ENCODE measurements around the gene EIF2S2. TPM values are rescaled to one million over a fixed set of nuclear protein-coding genes. Genes with fewer than 3 reads are reported as not detected.
"Not testable (repeated sequence)": the region's sequence is repeated elsewhere in the genome, so short reads cannot be mapped to it uniquely, and the experiment has no call there.

The EIF2S2 gene
- 10 to 100 TPM; 41.6 to 47.5 (median 46.5) TPM for polyA plus RNA-seq (ENCODE audit: insufficient read depth in 1 of 5, insufficient read length in 5 of 5, low replicate concordance in 1 of 5)
- long read RNA-seq, donor 1, transcript EIF2S2-201 (9 exons, 2,656 nt): major isoform, 30 of 181 reads
- long read RNA-seq, donor 1, partial matches to known transcripts: 151 of 181 reads
- long read RNA-seq, donor 1, other reads (novel, unspliced or antisense): 0 of 181 reads
- long read RNA-seq, donor 2, transcript EIF2S2-201 (9 exons, 2,656 nt): major isoform, 28 of 72 reads
- long read RNA-seq, donor 2, partial matches to known transcripts: 44 of 72 reads
- long read RNA-seq, donor 2, other reads (novel, unspliced or antisense): 0 of 72 reads
- long read RNA-seq, donor 3, transcript EIF2S2-201 (9 exons, 2,656 nt): major isoform, 30 of 136 reads
- long read RNA-seq, donor 3, partial matches to known transcripts: 106 of 136 reads
- long read RNA-seq, donor 3, other reads (novel, unspliced or antisense): 0 of 136 reads
- long read RNA-seq, donor 4, transcript EIF2S2-201 (9 exons, 2,656 nt): major isoform, 17 of 82 reads
- long read RNA-seq, donor 4, partial matches to known transcripts: 65 of 82 reads
- long read RNA-seq, donor 4, other reads (novel, unspliced or antisense): 0 of 82 reads
- long read RNA-seq, donor 5, transcript EIF2S2-201 (9 exons, 2,656 nt): major isoform, 30 of 167 reads
- long read RNA-seq, donor 5, partial matches to known transcripts: 137 of 167 reads
- long read RNA-seq, donor 5, other reads (novel, unspliced or antisense): 0 of 167 reads
- long read RNA-seq, donor 6, transcript EIF2S2-201 (9 exons, 2,656 nt): major isoform, 30 of 146 reads
- long read RNA-seq, donor 6, partial matches to known transcripts: 116 of 146 reads
- long read RNA-seq, donor 6, other reads (novel, unspliced or antisense): 0 of 146 reads
- long read RNA-seq, donor 7, transcript EIF2S2-201 (9 exons, 2,656 nt): major isoform, 28 of 108 reads
- long read RNA-seq, donor 7, partial matches to known transcripts: 80 of 108 reads
- long read RNA-seq, donor 7, other reads (novel, unspliced or antisense): 0 of 108 reads
- long read RNA-seq, donor 8, transcript EIF2S2-201 (9 exons, 2,656 nt): major isoform, 13 of 42 reads
- long read RNA-seq, donor 8, partial matches to known transcripts: 29 of 42 reads
- long read RNA-seq, donor 8, other reads (novel, unspliced or antisense): 0 of 42 reads

GRCh38 chr20:34111702-34112599, at the start of gene EIF2S2:
Gene EIF2S2, minus strand, starts transcription at chr20:34112243. Its CDS starts 133 bp downstream, at chr20:34112110.
- peak; percentile 100 for DNase-seq

GRCh38 chr20:34157697-34158096, 45.7 kb upstream of the EIF2S2 start:
- not testable (repeated sequence) for DNase-seq

GRCh38 chr20:34155836-34156235, 43.8 kb upstream of the EIF2S2 start:
- DNase-seq: no peak

- not testable (repeated sequence) for DNase-seq
Measured at GRCh38 chr20:34153169-34153568, 41.1 kb upstream of the EIF2S2 start.

GRCh38 chr20:34152073-34152472, 40.0 kb upstream of the EIF2S2 start:
- DNase-seq: not testable (repeated sequence)

GRCh38 chr20:34150306-34151000, 38.4 kb upstream of the EIF2S2 start:
- DNase-seq: no peak

DNA sequence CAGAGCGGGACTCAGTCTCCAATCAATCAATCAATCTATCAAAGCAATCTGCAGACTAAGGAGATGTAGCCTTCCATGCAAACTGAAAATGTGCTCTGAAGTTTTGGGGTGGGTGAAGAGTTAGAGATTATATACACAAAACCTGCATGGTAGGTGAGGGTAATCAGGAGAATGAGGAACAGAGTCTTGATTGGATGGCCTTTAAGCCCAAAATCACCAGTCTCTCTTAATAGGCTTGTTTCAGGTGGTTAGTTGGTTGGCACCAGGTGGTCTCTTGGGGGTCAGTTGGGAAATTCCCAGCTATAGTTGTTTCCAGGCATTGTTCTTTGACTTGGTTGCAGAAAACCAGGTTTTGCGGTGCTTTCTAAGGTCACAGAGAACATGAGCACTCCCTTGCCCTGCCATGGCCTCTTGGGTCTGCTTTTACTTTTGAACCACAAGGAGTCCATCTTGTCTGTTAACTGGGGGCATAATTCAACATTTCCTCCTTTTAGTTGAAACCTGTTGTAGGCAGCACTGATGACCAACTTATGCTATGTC, 33.3 kb upstream of the EIF2S2 start:
- no peak for DNase-seq

GRCh38 chr20:34143951-34144350, 31.9 kb upstream of the EIF2S2 start:
- DNase-seq: no peak

- DNase-seq: no peak
Measured at GRCh38 chr20:34142121-34142520, 30.1 kb upstream of the EIF2S2 start.

- no peak for DNase-seq
Measured at GRCh38 chr20:34141293-34141692, 29.2 kb upstream of the EIF2S2 start.

- not testable (repeated sequence) for DNase-seq
Measured at GRCh38 chr20:34135525-34136275, 23.7 kb upstream of the EIF2S2 start.

GRCh38 chr20:34133365-34133860, 21.4 kb upstream of the EIF2S2 start:
- not testable (repeated sequence) for DNase-seq

GRCh38 chr20:34132943-34133342, 20.9 kb upstream of the EIF2S2 start:
- DNase-seq: not testable (repeated sequence)

- not testable (repeated sequence) for DNase-seq
Measured at GRCh38 chr20:34132491-34132890, 20.4 kb upstream of the EIF2S2 start.

GRCh38 chr20:34131491-34131890, 19.4 kb upstream of the EIF2S2 start:
- no peak for DNase-seq

- peak; percentile 52 to 68 for DNase-seq
Measured at GRCh38 chr20:34129518-34130162, 17.6 kb upstream of the EIF2S2 start.

DNA sequence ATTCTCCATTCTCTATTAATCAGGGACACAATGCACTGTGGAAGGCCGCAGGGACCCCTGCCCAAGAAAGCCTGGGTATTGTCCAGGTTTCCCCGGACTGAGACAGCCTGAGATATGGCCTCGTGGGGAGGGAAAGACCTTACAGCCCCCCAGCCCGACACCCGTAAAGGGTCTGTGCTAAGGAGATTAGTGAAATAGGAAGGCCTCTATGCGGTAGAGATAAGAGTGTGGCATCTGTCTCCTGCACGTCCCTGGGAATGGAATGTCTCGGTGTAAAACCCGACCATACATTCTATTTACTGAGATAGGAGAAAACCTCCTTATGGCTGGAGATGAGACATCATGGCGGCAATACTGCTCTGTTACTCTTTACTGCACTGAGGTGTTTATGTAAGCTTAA, 15.7 kb upstream of the EIF2S2 start:
- no peak for DNase-seq
